GM10266 (cell line): ENCODE measurements around the gene SEMA3F.

Experiments
- DNase-seq: peaks from one replicate; pipeline ENCODE4 v3.0.0; 2012; ENCODE audit errors: extremely low spot score
- CTCF ChIP-seq: IDR thresholded peaks from 2 replicates; pipeline ENCODE4 v1.5.1; 2012; ENCODE audit warnings: mild to moderate bottlenecking, low read depth; ENCODE audit not compliant: control insufficient read depth, insufficient read depth; ENCODE audit errors: missing control alignments

Gene SEMA3F

GRCh38 chr3:50167841-50168209, 12.7 kb downstream of the SEMA3F start:
- no peak for DNase-seq
- no peak for TF ChIP-seq CTCF

GRCh38 chr3:50168388-50168787, 13.3 kb downstream of the SEMA3F start:
- TF ChIP-seq CTCF = no peak
- DNase-seq = no peak

- DNase-seq = no peak
- no peak for TF ChIP-seq CTCF
Measured at GRCh38 chr3:50168791-50169190, 13.7 kb downstream of the SEMA3F start.

GRCh38 chr3:50169232-50169832, 14.2 kb downstream of the SEMA3F start:
- no peak for TF ChIP-seq CTCF
- DNase-seq = no peak

- no peak for DNase-seq
- TF ChIP-seq CTCF = no peak
Measured at GRCh38 chr3:50169858-50170257, 14.7 kb downstream of the SEMA3F start.

GRCh38 chr3:50170689-50171088, 15.6 kb downstream of the SEMA3F start:
- TF ChIP-seq CTCF = no peak
- DNase-seq = no peak

- TF ChIP-seq CTCF = no peak
- no peak for DNase-seq
Measured at GRCh38 chr3:50171540-50172301, 16.6 kb downstream of the SEMA3F start.
